Amniotic epithelial cell (primary cell): Measurements from ENCODE around the gene LRCH4.
A peak's percentile ranks its signal among the peaks of the same experiment; 100 is the strongest.

Experiments used
- DNase-seq: peaks from one replicate; pipeline ENCODE4 v3.0.0-alpha.2; 2010; ENCODE audit warnings: low read depth

LRCH4 gene

GRCh38 chr7:100604976-100605911, 19.3 kb upstream of the LRCH4 start:
- no peak for DNase-seq

- peak; percentile 50 for DNase-seq
Observed at GRCh38 chr7:100604028-100604975, 18.4 kb upstream of the LRCH4 start.

GRCh38 chr7:100603726-100604027, 17.7 kb upstream of the LRCH4 start:
- no peak for DNase-seq

- DNase-seq = no peak
Observed at GRCh38 chr7:100602889-100603725, 17.2 kb upstream of the LRCH4 start.

GRCh38 chr7:100600730-100601038, 14.8 kb upstream of the LRCH4 start:
- DNase-seq = no peak

GRCh38 chr7:100599911-100600729, 14.2 kb upstream of the LRCH4 start:
- DNase-seq = no peak

GRCh38 chr7:100598425-100598824, 12.5 kb upstream of the LRCH4 start:
- peak; percentile 41 for DNase-seq

- DNase-seq = no peak
Observed at GRCh38 chr7:100595188-100595587, 9.3 kb upstream of the LRCH4 start.

- no peak for DNase-seq
Observed at GRCh38 chr7:100591596-100591995, 5.7 kb upstream of the LRCH4 start.

GRCh38 chr7:100590077-100590737, 4.3 kb upstream of the LRCH4 start:
- no peak for DNase-seq

GRCh38 chr7:100589341-100589947, 3.5 kb upstream of the LRCH4 start:
- DNase-seq = no peak

- DNase-seq = no peak
Observed at GRCh38 chr7:100588438-100588837, 2.5 kb upstream of the LRCH4 start.

- peak; percentile 100 for DNase-seq
Observed at GRCh38 chr7:100586266-100587025, 517 bp upstream of the LRCH4 start, which contains the start of gene FBXO24. Gene FBXO24 (plus strand): TSS chr7:100586328. CDS start chr7:100586626, 298 bp downstream.

GRCh38 chr7:100584683-100585510, 1.0 kb downstream of the LRCH4 start:
- peak; percentile 94 for DNase-seq

- no peak for DNase-seq
Observed at GRCh38 chr7:100584054-100584682, 1.8 kb downstream of the LRCH4 start.

GRCh38 chr7:100583132-100584053, 2.5 kb downstream of the LRCH4 start:
- DNase-seq = peak; percentile 86

GRCh38 chr7:100582650-100583049, 3.3 kb downstream of the LRCH4 start:
- no peak for DNase-seq
